K562 (cell line): ENCODE data around the gene PI4KA. TPM values are rescaled to one million over a fixed set of nuclear protein-coding genes. Genes with fewer than 3 reads are reported as not detected.

ENCODE experiments used
- ARID2 ChIP-seq: fragments of 450-650 bp; IDR thresholded peaks from 2 replicates; pipeline ENCODE4 v1.6.1; 2017; ENCODE audit warnings: antibody characterized with exemption, mild to moderate bottlenecking
- BRD9 ChIP-seq: fragments of 450-650 bp; IDR thresholded peaks from 2 replicates; pipeline ENCODE4 v1.6.1; 2018; ENCODE audit warnings: low read depth; ENCODE audit not compliant: partially characterized antibody
- BRF1 ChIP-seq: IDR thresholded peaks from 3 replicates; pipeline ENCODE4 v1.6.1; 2011; ENCODE audit warnings: borderline replicate concordance, mild to moderate bottlenecking; ENCODE audit not compliant: insufficient read length; ENCODE audit errors: extremely low read depth
- CHAMP1 ChIP-seq: fragments of 450-650 bp; IDR thresholded peaks from 2 replicates; pipeline ENCODE4 v1.6.1; 2016; ENCODE audit warnings: mild to moderate bottlenecking
- E2F8 ChIP-seq: fragments of 450-650 bp; IDR thresholded peaks from 2 replicates; pipeline ENCODE4 v1.7.1; 2018; ENCODE audit warnings: mild to moderate bottlenecking, low read depth; ENCODE audit not compliant: partially characterized antibody
- ETV6 ChIP-seq, 3 experiments: fragments of 150-350 bp in 1 of 3; sonication (generic) in 1 of 3; formaldehyde crosslinking in 1 of 3; IDR thresholded peaks; 2 replicates each; pipeline versions ENCODE4 v1.6.1 to v1.8.0; 2014 to 2022; ENCODE audit warnings: borderline replicate concordance in 2 of 3, low read depth in 2 of 3, antibody characterized with exemption in 1 of 3, low read length in 1 of 3, mild to moderate bottlenecking in 1 of 3, missing genetic modification reagents in 1 of 3
- FOSL1 ChIP-seq: fragments of 200-800 bp; sonication (Bioruptor generic); conservative IDR thresholded peaks from 2 replicates; pipeline ENCODE4 v1.6.1; 2016; ENCODE audit warnings: missing genetic modification characterization, missing compliant biosample characterization
- FOXJ2 ChIP-seq: fragments of 200-800 bp; sonication (Bioruptor generic); IDR thresholded peaks from 2 replicates; pipeline ENCODE4 v1.6.1; 2016; ENCODE audit warnings: missing genetic modification characterization, missing compliant biosample characterization
- GATA2 ChIP-seq: sonication (generic); formaldehyde crosslinking; IDR thresholded peaks from 2 replicates; pipeline ENCODE4 v1.4.0; 2020; ENCODE audit warnings: mild to moderate bottlenecking, missing genetic modification reagents
- HIVEP1 ChIP-seq: fragments of 250-450 bp; sonication (Bioruptor Pico); IDR thresholded peaks from 2 replicates; pipeline ENCODE4 v1.4.0; 2020; ENCODE audit warnings: mild to moderate bottlenecking
- NEUROD1 ChIP-seq: fragments of 150-350 bp; IDR thresholded peaks from 2 replicates; pipeline ENCODE4 v1.6.1; 2014; ENCODE audit warnings: borderline replicate concordance, low read length, low read depth; ENCODE audit not compliant: partially characterized antibody
- PCBP2 ChIP-seq: fragments of 200-400 bp; formaldehyde crosslinking; IDR thresholded peaks from 2 replicates; pipeline ENCODE4 v1.6.1; 2018; ENCODE audit warnings: low read length, low read depth, mild to moderate bottlenecking, moderate library complexity; ENCODE audit not compliant: poor library complexity, severe bottlenecking
- PHTF2 ChIP-seq: fragments of 250-450 bp; sonication (Bioruptor Pico); IDR thresholded peaks from 2 replicates; pipeline ENCODE4 v1.5.0; 2021; ENCODE audit warnings: mild to moderate bottlenecking
- SOX6 ChIP-seq: fragments of 450-650 bp; IDR thresholded peaks from 2 replicates; pipeline ENCODE4 v1.6.1; 2014; ENCODE audit warnings: mild to moderate bottlenecking
- SP2 ChIP-seq: IDR thresholded peaks from 2 replicates; pipeline ENCODE4 v1.6.1; 2011; ENCODE audit warnings: mild to moderate bottlenecking, low read depth, low read length, moderate library complexity; ENCODE audit not compliant: poor library complexity, severe bottlenecking; ENCODE audit errors: extremely low read depth
- SREBF2 ChIP-seq: sonication (generic); formaldehyde crosslinking; IDR thresholded peaks from 2 replicates; pipeline ENCODE4 v1.4.0; 2020; ENCODE audit warnings: mild to moderate bottlenecking, missing genetic modification reagents
- SRSF1 ChIP-seq: fragments of 200-400 bp; formaldehyde crosslinking; IDR thresholded peaks from 2 replicates; pipeline ENCODE4 v1.6.1; 2017; ENCODE audit warnings: mild to moderate bottlenecking, low read depth, low read length, moderate library complexity
- STAG1 ChIP-seq: sonication (generic); formaldehyde crosslinking; IDR thresholded peaks from 2 replicates; pipeline ENCODE4 v1.5.0; 2020; ENCODE audit warnings: missing genetic modification reagents, borderline replicate concordance
- TCF3 ChIP-seq: sonication (generic); formaldehyde crosslinking; IDR thresholded peaks from 2 replicates; pipeline ENCODE4 v1.4.0; 2020; ENCODE audit warnings: mild to moderate bottlenecking, missing genetic modification reagents
- ZFP36 ChIP-seq: fragments of 150-350 bp; IDR thresholded peaks from 2 replicates; pipeline ENCODE4 v1.6.1; 2018; ENCODE audit warnings: low read length, low read depth; ENCODE audit not compliant: partially characterized antibody
- ZNF143 ChIP-seq: sonication (generic); formaldehyde crosslinking; IDR thresholded peaks from 2 replicates; pipeline ENCODE4 v1.9.0; 2022; ENCODE audit warnings: mild to moderate bottlenecking, missing genetic modification reagents
- ZNF174 ChIP-seq: fragments of 250-450 bp; sonication (Bioruptor Pico); IDR thresholded peaks from 2 replicates; pipeline ENCODE4 v1.4.0; 2020; ENCODE audit warnings: mild to moderate bottlenecking
- ZNF324 ChIP-seq: fragments of 250-450 bp; sonication (Bioruptor Pico); IDR thresholded peaks from 2 replicates; pipeline ENCODE4 v1.4.0; 2020; ENCODE audit warnings: mild to moderate bottlenecking
- ZNF699 ChIP-seq: fragments of 250-450 bp; sonication (Bioruptor Pico); IDR thresholded peaks from 2 replicates; pipeline ENCODE4 v1.8.0; 2021; ENCODE audit warnings: mild to moderate bottlenecking, moderate library complexity; ENCODE audit not compliant: insufficient replicate concordance
- polyA plus RNA-seq, 8 experiments: library from polyadenylated mRNA; depleted of rRNA in 4 of 8; stranded (reverse) in 5 of 8; unstranded in 3 of 8; fragments of >200 nt; fragmentation: Nextera tagmentation in 2 of 8; fragmentation: Illumina TruSeq in 1 of 8; extraction: Ambion mirVana in 2 of 8; extraction: Trizol in 1 of 8; gene quantifications; 2 replicates each; pipeline versions ENCODE4 v1.2.1 to v1.2.3, GENCODE V29; 2011 to 2014; ENCODE audit warnings: inconsistent platforms in 1 of 8, missing spikeins in 1 of 8
- total RNA-seq, 7 experiments: library from RNA; depleted of rRNA in 6 of 7; stranded (reverse); fragments of >200 nt in 6 of 7; fragmentation: Illumina TruSeq in 2 of 7; extraction: Trizol in 2 of 7; gene quantifications; 2 replicates each; pipeline versions ENCODE4 v1.2.1 to v1.2.3, GENCODE V29; 2011 to 2021; ENCODE audit warnings: low replicate concordance in 1 of 7

PI4KA gene
- total and polyA plus RNA-seq, 9 of the 15 experiments (the other 6 are each of a cell fraction or from before 2014, with no cell fraction given), result 7.3 to 187 (median 84.7) TPM

GRCh38 chr22:20803696-20804324, 54.8 kb downstream of the PI4KA start (continued):
- no peak for TF ChIP-seq ETV6 (IDR thresholded peaks at IDR 0.05; ENCODE audit: borderline replicate concordance in 1 of 2, low read depth in 2 of 2, low read length in 1 of 2)
- TF ChIP-seq ETV6 (CRISPR knock-in tag; IDR thresholded peaks at IDR 0.05; ENCODE audit: borderline replicate concordance), result no peak
- TF ChIP-seq BRF1, result no peak
- TF ChIP-seq TCF3 (CRISPR knock-in tag), result no peak
- no peak for TF ChIP-seq BRD9
- TF ChIP-seq ZNF143 (CRISPR knock-in tag), result no peak
- TF ChIP-seq ARID2, result peak; percentile 97
- no peak for TF ChIP-seq FOSL1 (tag)
- peak; percentile 9; the same call in 1 of the 2 replicates for TF ChIP-seq SOX6
- TF ChIP-seq NEUROD1, result peak; percentile 52
- no peak for TF ChIP-seq GATA2 (CRISPR knock-in tag)
- no peak for TF ChIP-seq ZNF324 (CRISPR knock-in tag)
- no peak for TF ChIP-seq CHAMP1
- TF ChIP-seq FOXJ2 (tag), result no peak
- TF ChIP-seq ZNF174 (CRISPR knock-in tag), result no peak
- TF ChIP-seq PHTF2 (CRISPR knock-in tag), result no peak
- peak; percentile 14 for TF ChIP-seq SP2
- no peak for TF ChIP-seq SREBF2 (CRISPR knock-in tag)
- TF ChIP-seq STAG1 (CRISPR knock-in tag), result peak; percentile 94
- TF ChIP-seq ZNF699 (CRISPR knock-in tag), result no peak
- TF ChIP-seq E2F8, result no peak
- TF ChIP-seq HIVEP1 (CRISPR knock-in tag), result no peak
- no peak for TF ChIP-seq SRSF1
- TF ChIP-seq ZFP36, result no peak
- TF ChIP-seq PCBP2, result no peak
